RWPE2 (cell line): ENCODE measurements around the gene OR51B5.

Experiments
- ATAC-seq: fragments of 200-7000 bp; cut with Tn5 transposase; 3 replicates; pipeline ENCODE4 v1.9.1; 2021; ENCODE audit warnings: low read depth
- DNase-seq: peaks from one replicate; pipeline ENCODE4 v3.0.0-alpha.2; 2020; ENCODE audit warnings: low spot score
- H3K27ac ChIP-seq: fragments of 450-650 bp; 2 replicates; pipeline ENCODE4 v1.5.1; 2017; ENCODE audit warnings: mild to moderate bottlenecking; ENCODE audit not compliant: poor library complexity, severe bottlenecking
- H3K27me3 ChIP-seq: fragments of 250-450 bp; sonication (Bioruptor Pico); 2 replicates; pipeline ENCODE4 v1.5.1; 2021; ENCODE audit warnings: mild to moderate bottlenecking, moderate library complexity; ENCODE audit not compliant: insufficient read depth, poor library complexity, severe bottlenecking
- H3K36me3 ChIP-seq: fragments of 250-450 bp; sonication (Bioruptor Pico); 2 replicates; pipeline ENCODE4 v1.5.1; 2020; ENCODE audit warnings: low read depth, mild to moderate bottlenecking, moderate library complexity
- H3K4me1 ChIP-seq: fragments of 250-450 bp; sonication (Bioruptor Pico); 2 replicates; pipeline ENCODE4 v1.5.1; 2021; ENCODE audit warnings: mild to moderate bottlenecking, moderate library complexity; ENCODE audit not compliant: insufficient read depth, poor library complexity, severe bottlenecking
- H3K4me3 ChIP-seq: fragments of 250-450 bp; sonication (Bioruptor Pico); 2 replicates; pipeline ENCODE4 v1.5.1; 2021; ENCODE audit warnings: mild to moderate bottlenecking, moderate library complexity; ENCODE audit not compliant: severe bottlenecking
- H3K9me3 ChIP-seq: fragments of 250-450 bp; sonication (Bioruptor Pico); 2 replicates; pipeline ENCODE4 v1.5.1; 2021; ENCODE audit warnings: mild to moderate bottlenecking, moderate library complexity; ENCODE audit not compliant: severe bottlenecking
- TF ChIP-seq, protein P1 (sequence below): fragments of 450-650 bp; IDR thresholded peaks from one replicate; pipeline ENCODE4 v1.5.1; 2017; ENCODE audit warnings: mild to moderate bottlenecking, moderate library complexity; ENCODE audit not compliant: poor library complexity, severe bottlenecking

The OR51B5 gene, protein sequence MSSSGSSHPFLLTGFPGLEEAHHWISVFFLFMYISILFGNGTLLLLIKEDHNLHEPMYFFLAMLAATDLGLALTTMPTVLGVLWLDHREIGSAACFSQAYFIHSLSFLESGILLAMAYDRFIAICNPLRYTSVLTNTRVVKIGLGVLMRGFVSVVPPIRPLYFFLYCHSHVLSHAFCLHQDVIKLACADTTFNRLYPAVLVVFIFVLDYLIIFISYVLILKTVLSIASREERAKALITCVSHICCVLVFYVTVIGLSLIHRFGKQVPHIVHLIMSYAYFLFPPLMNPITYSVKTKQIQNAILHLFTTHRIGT

GRCh38 chr11:5343474-5344335, at the start of gene OR51B5:
Gene OR51B5, minus strand, starts transcription at chr11:5343524. Its CDS starts 0 bp downstream, at chr11:5343524.
- no peak within 1 kb of the TSS for H3K27ac ChIP-seq
- H3K36me3 ChIP-seq = no peaks in the 10 kb centered on the region
- H3K4me3 ChIP-seq = no peak within 1 kb of the TSS
- no peak for ATAC-seq
- H3K4me1 ChIP-seq = no peaks in the 10 kb centered on the region
- no peak for DNase-seq
- H3K9me3 ChIP-seq = no peaks in the 10 kb centered on the region
- H3K27me3 ChIP-seq = peaks cover 3% of the 10 kb centered on the region
- TF ChIP-seq, protein P1, sequence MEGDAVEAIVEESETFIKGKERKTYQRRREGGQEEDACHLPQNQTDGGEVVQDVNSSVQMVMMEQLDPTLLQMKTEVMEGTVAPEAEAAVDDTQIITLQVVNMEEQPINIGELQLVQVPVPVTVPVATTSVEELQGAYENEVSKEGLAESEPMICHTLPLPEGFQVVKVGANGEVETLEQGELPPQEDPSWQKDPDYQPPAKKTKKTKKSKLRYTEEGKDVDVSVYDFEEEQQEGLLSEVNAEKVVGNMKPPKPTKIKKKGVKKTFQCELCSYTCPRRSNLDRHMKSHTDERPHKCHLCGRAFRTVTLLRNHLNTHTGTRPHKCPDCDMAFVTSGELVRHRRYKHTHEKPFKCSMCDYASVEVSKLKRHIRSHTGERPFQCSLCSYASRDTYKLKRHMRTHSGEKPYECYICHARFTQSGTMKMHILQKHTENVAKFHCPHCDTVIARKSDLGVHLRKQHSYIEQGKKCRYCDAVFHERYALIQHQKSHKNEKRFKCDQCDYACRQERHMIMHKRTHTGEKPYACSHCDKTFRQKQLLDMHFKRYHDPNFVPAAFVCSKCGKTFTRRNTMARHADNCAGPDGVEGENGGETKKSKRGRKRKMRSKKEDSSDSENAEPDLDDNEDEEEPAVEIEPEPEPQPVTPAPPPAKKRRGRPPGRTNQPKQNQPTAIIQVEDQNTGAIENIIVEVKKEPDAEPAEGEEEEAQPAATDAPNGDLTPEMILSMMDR = no peak

DNA sequence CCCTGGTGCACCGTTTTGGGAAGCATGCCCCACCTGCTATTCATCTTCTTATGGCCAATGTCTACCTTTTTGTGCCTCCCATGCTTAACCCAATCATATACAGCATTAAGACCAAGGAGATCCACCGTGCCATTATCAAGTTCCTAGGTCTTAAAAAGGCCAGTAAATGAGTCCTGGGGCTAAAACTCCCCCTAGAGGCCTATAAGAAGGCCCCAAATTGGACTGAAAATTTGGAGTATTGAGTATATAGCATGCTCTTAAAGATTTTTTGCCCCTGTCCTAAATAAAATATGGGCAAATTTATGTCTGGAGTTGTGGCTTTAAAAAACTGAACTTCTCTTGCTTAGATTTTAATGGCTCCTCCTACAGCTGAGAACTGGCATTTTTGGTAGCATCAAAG, 46.9 kb upstream of the OR51B5 start:
- no peak overlapping the region for H3K27ac ChIP-seq
- peaks cover 5% of the 10 kb centered on the region for H3K27me3 ChIP-seq
- no peaks in the 10 kb centered on the region for H3K4me1 ChIP-seq
- H3K4me3 ChIP-seq = no peak overlapping the region
- DNase-seq (no peak), ATAC-seq (no peak)
- TF ChIP-seq, protein P1 = no peak
- no peaks in the 10 kb centered on the region for H3K36me3 ChIP-seq
- no peaks in the 10 kb centered on the region for H3K9me3 ChIP-seq

GRCh38 chr11:5384335-5384734, 41.0 kb upstream of the OR51B5 start:
- Histone ChIP-seq H3K4me1 (no peaks in the 10 kb centered on the region), H3K36me3 (no peaks in the 10 kb centered on the region), H3K4me3 (no peak overlapping the region), H3K27ac (no peak overlapping the region), H3K27me3 (no peaks in the 10 kb centered on the region), H3K9me3 (no peaks in the 10 kb centered on the region)
- TF ChIP-seq, protein P1 = no peak
- DNase-seq (no peak), ATAC-seq (no peak)

DNA sequence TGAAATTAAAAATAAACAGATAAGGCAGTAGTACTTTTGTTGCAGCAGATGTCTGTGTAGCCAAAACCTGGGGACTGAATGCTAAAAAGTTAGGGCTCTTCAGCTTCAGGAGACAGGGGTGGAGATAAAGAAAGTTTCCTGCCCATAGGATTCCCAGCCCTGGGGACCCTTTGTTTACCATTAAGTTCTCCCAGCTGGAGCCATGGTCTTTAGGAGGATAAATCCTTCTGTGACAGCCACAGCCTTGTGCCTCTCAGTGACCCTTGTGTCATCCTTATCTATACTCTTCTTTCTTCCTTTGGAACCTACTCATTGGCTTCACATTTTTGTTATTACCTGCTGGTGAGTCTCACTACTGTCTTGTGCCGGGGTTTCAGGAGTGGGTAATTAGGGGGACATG, 40.3 kb upstream of the OR51B5 start, which contains the start of gene OR51M1:
Gene OR51M1 (plus strand): TSS at position 237 of the 400 bp plus-strand sequence. CDS start 5,587 bp downstream, outside the sequence.
- no peak for ATAC-seq
- TF ChIP-seq, protein P1 = no peak
- Histone ChIP-seq H3K4me1 (no peaks in the 10 kb centered on the region), H3K27me3 (no peaks in the 10 kb centered on the region), H3K4me3 (no peak within 1 kb of the TSS), H3K27ac (no peak within 1 kb of the TSS), H3K36me3 (no peaks in the 10 kb centered on the region), H3K9me3 (no peaks in the 10 kb centered on the region)
- no peak for DNase-seq
